Bronchial epithelial cell (primary cell): ENCODE results near the gene NOTCH3. TPM values are rescaled to one million over a fixed set of nuclear protein-coding genes. Genes with fewer than 3 reads are reported as not detected.

Experiments
- DNase-seq: peaks from one replicate; pipeline ENCODE4 v3.0.0-alpha.2; 2010; ENCODE audit warnings: low read depth
- FAIRE-seq: peaks from 2 replicates; lab custom pipeline; 2011; peaks lifted over from hg19 to GRCh38; lab: Jason Lieb, UNC
- H3K27me3 ChIP-seq: 2 replicates; pipeline ENCODE4 v1.5.1; 2011; ENCODE audit warnings: low read length; ENCODE audit not compliant: control insufficient read depth, insufficient read depth
- H3K36me3 ChIP-seq: 2 replicates; pipeline ENCODE4 v1.5.1; 2011; ENCODE audit warnings: low read length; ENCODE audit not compliant: control insufficient read depth, insufficient read depth
- H3K4me3 ChIP-seq: 2 replicates; pipeline ENCODE4 v1.5.1; 2011; ENCODE audit warnings: mild to moderate bottlenecking, low read depth, low read length, control low read depth
- total RNA-seq: library from RNA; depleted of rRNA; stranded (reverse); fragments of >200 nt; gene quantifications from 2 replicates; pipeline ENCODE4 v1.2.1, GENCODE V29; 2014
- TF ChIP-seq, protein P1 (sequence below): IDR thresholded peaks from 2 replicates; pipeline ENCODE4 v1.5.1; 2011; ENCODE audit warnings: mild to moderate bottlenecking, moderate library complexity, low read length, control low read depth, inconsistent platforms; ENCODE audit not compliant: insufficient read depth, severe bottlenecking

Gene NOTCH3
- total RNA-seq, 1 donor from 2014 or later, result 53.2 TPM

DNA sequence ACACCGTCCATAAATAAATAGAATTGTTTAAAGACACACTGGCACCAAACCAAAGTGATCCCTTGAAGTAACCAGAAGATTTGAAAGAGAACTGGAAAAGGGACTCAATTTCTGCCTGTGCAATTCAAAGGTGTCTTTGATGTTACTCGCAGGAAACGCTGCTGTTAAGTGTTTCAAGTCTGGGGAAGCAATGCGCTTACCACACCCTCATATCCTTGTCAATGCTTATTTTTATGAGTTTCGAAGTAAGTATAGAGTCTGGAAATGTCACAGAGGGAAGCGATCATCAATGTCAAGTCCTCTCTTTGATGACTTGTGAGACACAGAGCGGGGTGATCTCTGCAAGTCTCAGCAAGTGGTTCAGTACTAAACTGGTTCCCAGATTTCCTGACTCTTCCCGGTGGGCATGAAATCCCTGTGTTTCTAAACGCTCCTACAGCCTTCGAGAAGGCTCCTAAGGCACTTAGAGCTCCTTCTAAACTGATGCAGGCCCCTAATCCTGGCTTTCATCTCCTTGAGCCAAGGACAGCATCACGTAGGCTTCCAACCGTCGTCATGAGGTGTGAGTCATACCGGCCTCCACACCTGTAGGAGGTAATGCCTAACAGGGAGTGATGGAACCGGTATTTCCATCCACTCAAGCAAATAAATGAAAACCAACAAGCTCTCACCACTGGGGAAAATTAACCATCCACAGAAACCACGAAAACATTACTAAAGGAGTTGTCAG is 70.8 kb downstream of the NOTCH3 start:
- peak; percentile 86 for DNase-seq

GRCh38 chr19:15128162-15128770 is 72.5 kb downstream of the NOTCH3 start:
- H3K4me3 ChIP-seq, result no peak overlapping the region
- no peaks in the 10 kb centered on the region for H3K27me3 ChIP-seq
- DNase-seq, result no peak
- no peak for FAIRE-seq
- TF ChIP-seq, protein P1, sequence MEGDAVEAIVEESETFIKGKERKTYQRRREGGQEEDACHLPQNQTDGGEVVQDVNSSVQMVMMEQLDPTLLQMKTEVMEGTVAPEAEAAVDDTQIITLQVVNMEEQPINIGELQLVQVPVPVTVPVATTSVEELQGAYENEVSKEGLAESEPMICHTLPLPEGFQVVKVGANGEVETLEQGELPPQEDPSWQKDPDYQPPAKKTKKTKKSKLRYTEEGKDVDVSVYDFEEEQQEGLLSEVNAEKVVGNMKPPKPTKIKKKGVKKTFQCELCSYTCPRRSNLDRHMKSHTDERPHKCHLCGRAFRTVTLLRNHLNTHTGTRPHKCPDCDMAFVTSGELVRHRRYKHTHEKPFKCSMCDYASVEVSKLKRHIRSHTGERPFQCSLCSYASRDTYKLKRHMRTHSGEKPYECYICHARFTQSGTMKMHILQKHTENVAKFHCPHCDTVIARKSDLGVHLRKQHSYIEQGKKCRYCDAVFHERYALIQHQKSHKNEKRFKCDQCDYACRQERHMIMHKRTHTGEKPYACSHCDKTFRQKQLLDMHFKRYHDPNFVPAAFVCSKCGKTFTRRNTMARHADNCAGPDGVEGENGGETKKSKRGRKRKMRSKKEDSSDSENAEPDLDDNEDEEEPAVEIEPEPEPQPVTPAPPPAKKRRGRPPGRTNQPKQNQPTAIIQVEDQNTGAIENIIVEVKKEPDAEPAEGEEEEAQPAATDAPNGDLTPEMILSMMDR, result no peak
- peaks cover under 1% of the 10 kb centered on the region for H3K36me3 ChIP-seq

More for the DNA sequence above, 70.8 kb downstream of the NOTCH3 start:
- no peak overlapping the region for H3K4me3 ChIP-seq
- TF ChIP-seq, protein P1, result no peak
- H3K27me3 ChIP-seq, result no peaks in the 10 kb centered on the region
- H3K36me3 ChIP-seq, result no peaks in the 10 kb centered on the region
- FAIRE-seq, result peak; percentile 88

GRCh38 chr19:15126131-15126910 is 74.5 kb downstream of the NOTCH3 start:
- TF ChIP-seq, protein P1, result no peak
- DNase-seq (no peak), FAIRE-seq (no peak)
- no peaks in the 10 kb centered on the region for H3K27me3 ChIP-seq
- peaks cover 3% of the 10 kb centered on the region for H3K36me3 ChIP-seq
- peak overlapping the region; percentile 99 for H3K4me3 ChIP-seq

GRCh38 chr19:15125232-15126067 is 75.3 kb downstream of the NOTCH3 start:
- Histone ChIP-seq H3K36me3 (peaks cover 6% of the 10 kb centered on the region), H3K27me3 (no peaks in the 10 kb centered on the region), H3K4me3 (peak overlapping the region; percentile 99)
- FAIRE-seq, result no peak
- peak; percentile 92 for DNase-seq
- TF ChIP-seq, protein P1, result peak; percentile 6

DNA sequence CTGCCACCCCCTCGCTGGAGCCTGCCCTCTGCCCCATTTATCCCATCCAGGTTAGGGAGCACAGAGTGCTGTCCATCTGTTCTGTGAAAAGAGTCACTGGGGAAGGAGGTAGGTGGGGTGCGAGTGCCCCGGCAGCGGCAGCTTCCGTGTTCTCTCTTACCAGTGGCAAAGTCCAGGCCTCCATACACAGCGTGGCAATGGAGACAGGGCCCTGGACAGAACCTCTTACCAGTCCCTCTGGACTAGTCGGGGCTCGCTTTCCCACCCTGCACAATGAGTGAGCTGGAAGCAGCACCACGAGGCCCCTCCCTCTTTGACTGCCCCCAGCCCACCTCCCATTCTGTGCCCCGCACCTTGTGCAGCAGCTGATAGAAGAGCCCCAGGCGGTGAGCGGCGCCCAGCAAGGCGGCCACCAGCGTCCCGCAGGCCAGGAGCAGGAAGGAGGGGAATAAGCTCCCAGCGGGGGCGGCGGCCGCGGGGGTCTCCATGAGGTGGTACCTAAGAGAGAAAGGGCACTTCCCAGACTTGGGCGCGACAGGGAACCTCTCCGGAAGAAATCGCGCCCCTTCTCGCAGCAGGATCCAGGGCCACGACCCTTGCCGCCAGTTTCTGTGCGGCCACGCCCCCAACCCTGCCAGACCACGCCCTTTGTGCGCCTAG is 76.1 kb downstream of the NOTCH3 start:
- no peaks in the 10 kb centered on the region for H3K27me3 ChIP-seq
- peaks cover 11% of the 10 kb centered on the region for H3K36me3 ChIP-seq
- H3K4me3 ChIP-seq, result peak overlapping the region; percentile 99
- DNase-seq, result no peak
- FAIRE-seq, result no peak
- TF ChIP-seq, protein P1, result no peak
